Activated naive CD8-positive, alpha-beta T cell (primary cell): ENCODE measurements around the gene GRAMD4.

Experiments used
- H3K27ac Mint-ChIP-seq: one replicate; pipeline ENCODE4 v1.8.0; 2021; ENCODE audit warnings: mixed read lengths
- H3K27me3 Mint-ChIP-seq: one replicate; pipeline ENCODE4 v1.8.0; 2021; ENCODE audit warnings: mixed read lengths
- H3K36me3 Mint-ChIP-seq: one replicate; pipeline ENCODE4 v1.8.0; 2021; ENCODE audit warnings: mixed read lengths
- H3K4me1 Mint-ChIP-seq: one replicate; pipeline ENCODE4 v1.8.0; 2021; ENCODE audit warnings: low read depth, mixed read lengths
- H3K4me3 Mint-ChIP-seq: one replicate; pipeline ENCODE4 v1.8.0; 2021; ENCODE audit warnings: mild to moderate bottlenecking, mixed read lengths
- H3K9me3 Mint-ChIP-seq: one replicate; pipeline ENCODE4 v1.8.0; 2021; ENCODE audit warnings: low read depth, mixed read lengths

The GRAMD4 gene

GRCh38 chr22:46656856-46657654 is 36.9 kb downstream of the GRAMD4 start:
- Mint-ChIP-seq H3K4me1 (peaks cover 23% of the 10 kb centered on the region), H3K9me3 (no peaks in the 10 kb centered on the region), H3K27ac (no peak overlapping the region), H3K27me3 (no peaks in the 10 kb centered on the region), H3K4me3 (no peak overlapping the region), H3K36me3 (no peaks in the 10 kb centered on the region)

GRCh38 chr22:46657655-46657953 is 37.4 kb downstream of the GRAMD4 start:
- H3K9me3 Mint-ChIP-seq = no peaks in the 10 kb centered on the region
- H3K4me3 Mint-ChIP-seq = no peak overlapping the region
- H3K27ac Mint-ChIP-seq = no peak overlapping the region
- H3K36me3 Mint-ChIP-seq = no peaks in the 10 kb centered on the region
- peaks cover 23% of the 10 kb centered on the region for H3K4me1 Mint-ChIP-seq
- H3K27me3 Mint-ChIP-seq = no peaks in the 10 kb centered on the region

- H3K36me3 Mint-ChIP-seq = no peaks in the 10 kb centered on the region
- no peak overlapping the region for H3K4me3 Mint-ChIP-seq
- H3K4me1 Mint-ChIP-seq = peaks cover 20% of the 10 kb centered on the region
- H3K9me3 Mint-ChIP-seq = no peaks in the 10 kb centered on the region
- no peak overlapping the region for H3K27ac Mint-ChIP-seq
- no peaks in the 10 kb centered on the region for H3K27me3 Mint-ChIP-seq
Observed at GRCh38 chr22:46657996-46658947, 38.1 kb downstream of the GRAMD4 start.

GRCh38 chr22:46659059-46659790 is 39.0 kb downstream of the GRAMD4 start:
- H3K27me3 Mint-ChIP-seq = no peaks in the 10 kb centered on the region
- H3K27ac Mint-ChIP-seq = no peak overlapping the region
- H3K9me3 Mint-ChIP-seq = no peaks in the 10 kb centered on the region
- H3K4me1 Mint-ChIP-seq = peaks cover 20% of the 10 kb centered on the region
- H3K36me3 Mint-ChIP-seq = no peaks in the 10 kb centered on the region
- no peak overlapping the region for H3K4me3 Mint-ChIP-seq

- Mint-ChIP-seq H3K4me1 (peaks cover 20% of the 10 kb centered on the region), H3K36me3 (no peaks in the 10 kb centered on the region), H3K9me3 (no peaks in the 10 kb centered on the region), H3K27me3 (no peaks in the 10 kb centered on the region), H3K4me3 (no peak overlapping the region), H3K27ac (no peak overlapping the region)
Observed at GRCh38 chr22:46659791-46660186, 39.6 kb downstream of the GRAMD4 start.

- Mint-ChIP-seq H3K36me3 (no peaks in the 10 kb centered on the region), H3K4me1 (peaks cover 20% of the 10 kb centered on the region), H3K27me3 (no peaks in the 10 kb centered on the region), H3K9me3 (no peaks in the 10 kb centered on the region), H3K27ac (no peak overlapping the region), H3K4me3 (no peak overlapping the region)
Observed at GRCh38 chr22:46660604-46661201, 40.5 kb downstream of the GRAMD4 start.

GRCh38 chr22:46661221-46661851 is 41.1 kb downstream of the GRAMD4 start:
- no peaks in the 10 kb centered on the region for H3K27me3 Mint-ChIP-seq
- no peaks in the 10 kb centered on the region for H3K36me3 Mint-ChIP-seq
- peaks cover 20% of the 10 kb centered on the region for H3K4me1 Mint-ChIP-seq
- no peaks in the 10 kb centered on the region for H3K9me3 Mint-ChIP-seq
- H3K4me3 Mint-ChIP-seq = no peak overlapping the region
- H3K27ac Mint-ChIP-seq = no peak overlapping the region

GRCh38 chr22:46662226-46662625 is 42.0 kb downstream of the GRAMD4 start:
- H3K4me3 Mint-ChIP-seq = no peak overlapping the region
- no peaks in the 10 kb centered on the region for H3K9me3 Mint-ChIP-seq
- no peak overlapping the region for H3K27ac Mint-ChIP-seq
- no peaks in the 10 kb centered on the region for H3K36me3 Mint-ChIP-seq
- H3K27me3 Mint-ChIP-seq = no peaks in the 10 kb centered on the region
- peaks cover 20% of the 10 kb centered on the region for H3K4me1 Mint-ChIP-seq

- Mint-ChIP-seq H3K27ac (no peak overlapping the region), H3K4me1 (peaks cover 20% of the 10 kb centered on the region), H3K27me3 (no peaks in the 10 kb centered on the region), H3K4me3 (no peak overlapping the region), H3K9me3 (no peaks in the 10 kb centered on the region), H3K36me3 (no peaks in the 10 kb centered on the region)
Observed at GRCh38 chr22:46663001-46663400, 42.8 kb downstream of the GRAMD4 start.

GRCh38 chr22:46663436-46664100 is 43.4 kb downstream of the GRAMD4 start:
- H3K4me3 Mint-ChIP-seq = no peak overlapping the region
- H3K4me1 Mint-ChIP-seq = peaks cover 20% of the 10 kb centered on the region
- H3K9me3 Mint-ChIP-seq = no peaks in the 10 kb centered on the region
- no peak overlapping the region for H3K27ac Mint-ChIP-seq
- no peaks in the 10 kb centered on the region for H3K27me3 Mint-ChIP-seq
- H3K36me3 Mint-ChIP-seq = no peaks in the 10 kb centered on the region

- Mint-ChIP-seq H3K27me3 (no peaks in the 10 kb centered on the region), H3K4me1 (peaks cover 20% of the 10 kb centered on the region), H3K4me3 (no peak overlapping the region), H3K27ac (no peak overlapping the region), H3K36me3 (peaks cover 3% of the 10 kb centered on the region), H3K9me3 (no peaks in the 10 kb centered on the region)
Observed at GRCh38 chr22:46664301-46664855, 44.2 kb downstream of the GRAMD4 start.

GRCh38 chr22:46665151-46665695 is 45.0 kb downstream of the GRAMD4 start:
- Mint-ChIP-seq H3K4me3 (no peak overlapping the region), H3K27ac (no peak overlapping the region), H3K27me3 (no peaks in the 10 kb centered on the region), H3K36me3 (peaks cover 3% of the 10 kb centered on the region), H3K9me3 (no peaks in the 10 kb centered on the region), H3K4me1 (peaks cover 15% of the 10 kb centered on the region)

- no peak overlapping the region for H3K27ac Mint-ChIP-seq
- no peaks in the 10 kb centered on the region for H3K27me3 Mint-ChIP-seq
- no peak overlapping the region for H3K4me3 Mint-ChIP-seq
- peaks cover 9% of the 10 kb centered on the region for H3K4me1 Mint-ChIP-seq
- H3K9me3 Mint-ChIP-seq = no peaks in the 10 kb centered on the region
- H3K36me3 Mint-ChIP-seq = peaks cover 3% of the 10 kb centered on the region
Observed at GRCh38 chr22:46665751-46666280, 45.6 kb downstream of the GRAMD4 start.
